SK-N-SH (cell line): ENCODE data around the gene MAGI3. TPM values are rescaled to one million over a fixed set of nuclear protein-coding genes. Genes with fewer than 3 reads are reported as not detected.

ENCODE experiments used
- CTCF ChIA-PET: fragments of 300-600, 350-600 bp; formaldehyde crosslinking; extraction: SDS; loops from one replicate; lab custom pipeline; 2021; lab: Yijun Ruan, JAX
- POLR2A ChIA-PET: fragments of 350-600 bp; sonication (Branson Sonifier 250); formaldehyde crosslinking; extraction: SDS; loops from one replicate; lab custom pipeline; 2020; ENCODE audit warnings: antibody characterized with exemption, inconsistent platforms; lab: Yijun Ruan, JAX
- DNase-seq: peaks from one replicate; pipeline ENCODE4 v3.0.0; 2012
- H2AFZ ChIP-seq: fragments of 200-600 bp; sonication (generic); 2 replicates; pipeline ENCODE4 v1.8.1; 2016; ENCODE audit warnings: antibody characterized with exemption, mild to moderate bottlenecking, low read depth
- H3F3A ChIP-seq: fragments of 200-600 bp; sonication (generic); replicated peaks from 2 replicates; pipeline ENCODE3; 2016; ENCODE audit warnings: antibody characterized with exemption, mild to moderate bottlenecking; ENCODE audit not compliant: insufficient read depth
- H3K27ac ChIP-seq, 2 experiments: fragments of 200-500 bp in 1 of 2; fragments of 200-600 bp in 1 of 2; sonication (Bioruptor generic) in 1 of 2; sonication (generic), shearing (Covaris generic) in 1 of 2; 2 replicates each; pipeline versions ENCODE4 v1.5.1 to v1.6.1; 2014 to 2016; ENCODE audit warnings: low read depth in 2 of 2, inconsistent platforms in 1 of 2, low read length in 1 of 2, mild to moderate bottlenecking in 1 of 2, mixed read lengths in 1 of 2
- H3K27me3 ChIP-seq: fragments of 200-600 bp; sonication (generic), shearing (Covaris generic); 2 replicates; pipeline ENCODE4 v1.6.1; 2016; ENCODE audit warnings: mixed run types; ENCODE audit not compliant: insufficient read depth
- H3K36me3 ChIP-seq, 2 experiments: fragments of 200-500 bp in 1 of 2; fragments of 200-600 bp in 1 of 2; sonication (Bioruptor generic) in 1 of 2; sonication (generic) in 1 of 2; replicated peaks in 1 of 2; 2 replicates each; pipeline versions ENCODE3 to v1.5.1; 2014 to 2016; ENCODE audit warnings: low read length in 1 of 2, mild to moderate bottlenecking in 1 of 2; ENCODE audit not compliant: insufficient read depth in 2 of 2, control insufficient read depth in 1 of 2
- H3K4me1 ChIP-seq, 2 experiments: fragments of 200-500 bp in 1 of 2; fragments of 200-600 bp in 1 of 2; sonication (Bioruptor generic) in 1 of 2; sonication (generic), shearing (Covaris generic) in 1 of 2; 2 replicates each; pipeline versions ENCODE4 v1.5.1 to v1.6.1; 2014 to 2016; ENCODE audit warnings: low read depth in 1 of 2, low read length in 1 of 2, mixed run types in 1 of 2; ENCODE audit not compliant: insufficient read depth in 2 of 2, control insufficient read depth in 1 of 2
- H3K4me2 ChIP-seq: fragments of 200-600 bp; sonication (generic), shearing (Covaris generic); 2 replicates; pipeline ENCODE4 v1.6.1; 2017; ENCODE audit warnings: mixed run types
- H3K4me3 ChIP-seq, 2 experiments: fragments of 200-500 bp in 1 of 2; fragments of 200-600 bp in 1 of 2; sonication (Bioruptor generic) in 1 of 2; sonication (generic), shearing (Covaris generic) in 1 of 2; 2 replicates each; pipeline versions ENCODE4 v1.5.1 to v1.8.1; 2014 to 2016; ENCODE audit warnings: low read depth in 2 of 2, inconsistent platforms in 1 of 2, low read length in 1 of 2, mild to moderate bottlenecking in 1 of 2, mixed read lengths in 1 of 2, moderate library complexity in 1 of 2
- H3K79me2 ChIP-seq: fragments of 200-600 bp; sonication (generic); 2 replicates; pipeline ENCODE4 v1.8.1; 2017; ENCODE audit warnings: mild to moderate bottlenecking; ENCODE audit not compliant: insufficient read depth
- H3K9ac ChIP-seq: fragments of 200-600 bp; sonication (generic); 2 replicates; pipeline ENCODE4 v1.6.1; 2017; ENCODE audit warnings: mixed run types
- H3K9me2 ChIP-seq: fragments of 200-600 bp; sonication (generic); 2 replicates; pipeline ENCODE4 v1.6.1; 2017; ENCODE audit warnings: mixed run types
- H3K9me3 ChIP-seq: fragments of 200-600 bp; sonication (generic); 2 replicates; pipeline ENCODE4 v1.6.1; 2017; ENCODE audit warnings: mixed run types, mild to moderate bottlenecking, moderate library complexity
- H4K20me1 ChIP-seq: fragments of 200-600 bp; sonication (generic); 2 replicates; pipeline ENCODE4 v1.6.1; 2017; ENCODE audit warnings: mild to moderate bottlenecking, mixed run types; ENCODE audit not compliant: insufficient read depth
- CHD2 ChIP-seq: fragments of 150-350 bp; IDR thresholded peaks from 2 replicates; pipeline ENCODE4 v1.6.1; 2018; ENCODE audit warnings: low read length; ENCODE audit not compliant: partially characterized antibody
- ELF1 ChIP-seq: IDR thresholded peaks from 2 replicates; pipeline ENCODE4 v1.4.0; 2012
- EP300 ChIP-seq, 2 experiments: IDR thresholded peaks; 2 replicates each; pipeline versions ENCODE4 v1.4.0 to v1.6.1; 2012; ENCODE audit warnings: borderline replicate concordance in 1 of 2, low read depth in 1 of 2, low read length in 1 of 2
- EZH2phosphoT487 ChIP-seq: fragments of 200-600 bp; sonication (generic); IDR thresholded peaks from 2 replicates; pipeline ENCODE4 v1.6.1; 2017; ENCODE audit warnings: low read depth, mixed run types, mild to moderate bottlenecking, antibody characterized with exemption, moderate library complexity, borderline replicate concordance
- FOXM1 ChIP-seq: IDR thresholded peaks from 2 replicates; pipeline ENCODE4 v1.4.0; 2012; ENCODE audit warnings: low read depth, mild to moderate bottlenecking
- GABPA ChIP-seq: IDR thresholded peaks from 2 replicates; pipeline ENCODE4 v1.4.0; 2012; ENCODE audit warnings: low read depth, mild to moderate bottlenecking
- MAX ChIP-seq: IDR thresholded peaks from 2 replicates; pipeline ENCODE4 v1.4.0; 2012; ENCODE audit warnings: low read depth
- MEF2A ChIP-seq: IDR thresholded peaks from 2 replicates; pipeline ENCODE4 v1.4.0; 2012; ENCODE audit warnings: low read depth, borderline replicate concordance
- MXI1 ChIP-seq: IDR thresholded peaks from 2 replicates; pipeline ENCODE4 v1.6.1; 2012; ENCODE audit warnings: mild to moderate bottlenecking, low read depth, low read length, improper control_type of control experiment
- NFIC ChIP-seq: IDR thresholded peaks from 2 replicates; pipeline ENCODE4 v1.4.0; 2012; ENCODE audit warnings: borderline replicate concordance
- PBX3 ChIP-seq: IDR thresholded peaks from 2 replicates; pipeline ENCODE4; 2012
- RAD21 ChIP-seq: IDR thresholded peaks from 2 replicates; pipeline ENCODE4 v1.6.1; 2012; ENCODE audit warnings: mild to moderate bottlenecking, low read length
- RCOR1 ChIP-seq: fragments of 150-350 bp; IDR thresholded peaks from 2 replicates; pipeline ENCODE4 v1.6.1; 2017; ENCODE audit warnings: antibody characterized with exemption, low read length
- REST ChIP-seq: IDR thresholded peaks from 2 replicates; pipeline ENCODE4 v1.6.1; 2012; ENCODE audit warnings: mild to moderate bottlenecking, low read depth, low read length, moderate library complexity
- RFX5 ChIP-seq: IDR thresholded peaks from 2 replicates; pipeline ENCODE4 v1.6.1; 2012; ENCODE audit warnings: mild to moderate bottlenecking, improper control_type of control experiment, low read length
- RXRA ChIP-seq: IDR thresholded peaks from 2 replicates; pipeline ENCODE4 v1.4.0; 2012; ENCODE audit warnings: low read depth, mild to moderate bottlenecking, borderline replicate concordance
- SIN3A ChIP-seq: IDR thresholded peaks from 2 replicates; pipeline ENCODE4 v1.6.1; 2012; ENCODE audit warnings: low read depth, mild to moderate bottlenecking, low read length, moderate library complexity, borderline replicate concordance
- SMC3 ChIP-seq: IDR thresholded peaks from 2 replicates; pipeline ENCODE4 v1.6.1; 2012; ENCODE audit warnings: low read depth, low read length, improper control_type of control experiment
- TAF1 ChIP-seq: IDR thresholded peaks from 2 replicates; pipeline ENCODE4 v1.6.1; 2012; ENCODE audit warnings: low read depth, mild to moderate bottlenecking, low read length, moderate library complexity, borderline replicate concordance
- USF2 ChIP-seq: fragments of 150-350 bp; IDR thresholded peaks from 2 replicates; pipeline ENCODE4 v1.6.1; 2017; ENCODE audit warnings: antibody characterized with exemption, low read length, low read depth, borderline replicate concordance
- ZBTB33 ChIP-seq: IDR thresholded peaks from 2 replicates; pipeline ENCODE4 v1.4.0; 2012; ENCODE audit warnings: low read depth, borderline replicate concordance
- WGBS: methylation state at CpG from one replicate; pipeline ENCODE4 v1.1.6; 2017; ENCODE audit warnings: low lambda C conversion rate; 5-methylcytosine and 5-hydroxymethylcytosine counted together
- polyA plus RNA-seq, 3 experiments: library from polyadenylated mRNA; depleted of rRNA; stranded (reverse); fragments of >200 nt; gene quantifications; 2 replicates each; pipeline ENCODE4 v1.2.3, GENCODE V29; 2012
- TF ChIP-seq, protein P1 (sequence below): fragments of 200-600 bp; sonication (generic); IDR thresholded peaks from 2 replicates; pipeline ENCODE4 v1.6.1; 2017; ENCODE audit warnings: antibody characterized with exemption, mild to moderate bottlenecking, moderate library complexity
- TF ChIP-seq, protein P2 (sequence below): IDR thresholded peaks from 2 replicates; pipeline ENCODE4 v1.4.0; 2012; ENCODE audit warnings: low read depth, borderline replicate concordance

MAGI3 gene
- polyA plus RNA-seq, 1 of the 3 experiments (the other 2 are of a cell fraction): 2.9 TPM

- H3K4me2 ChIP-seq: peak overlapping the region; percentile 67; the same call in 1 of the 2 replicates
- H3F3A ChIP-seq: peaks cover 14% of the 10 kb centered on the region
- no peak overlapping the region for H3K9ac ChIP-seq
- ChIA-PET CTCF (interaction anchor here (0.8 kb wide), 1 partner anchor 302 kb away, joined by 3 read pairs; no protein-coding TSS in a partner anchor), POLR2A (no interaction called here)
- peaks cover 16 to 53% of the 10 kb centered on the region in 2 experiments; a peak in 3 of 4 replicates for H3K4me1 ChIP-seq
- no peak overlapping the region for H2AFZ ChIP-seq
- no peaks in the 10 kb centered on the region for H3K9me2 ChIP-seq
- H4K20me1 ChIP-seq: peaks cover 12% of the 10 kb centered on the region
- H3K27me3 ChIP-seq: no peaks in the 10 kb centered on the region
- peak overlapping the region; percentile 12 to 19; a peak in 2 of 4 replicates for H3K4me3 ChIP-seq
- H3K9me3 ChIP-seq: no peaks in the 10 kb centered on the region
- H3K27ac ChIP-seq: peak overlapping the region; percentile 66 to 80
- no peak for DNase-seq
- no peaks in the 10 kb centered on the region for H3K36me3 ChIP-seq
- 18% methylated on average over 3 of the region's 3 CpGs for WGBS
- H3K79me2 ChIP-seq: peaks cover 99% of the 10 kb centered on the region
- no peak for TF ChIP-seq RAD21
- no peak for TF ChIP-seq CHD2
- TF ChIP-seq EP300 (IDR thresholded peaks at IDR 0.05; ENCODE audit: borderline replicate concordance in 1 of 2, low read depth in 1 of 2, low read length in 1 of 2): peak in 1 of 2 experiments; percentile 49; a peak in 1 of 4 replicates
- TF ChIP-seq SMC3: no peak
- TF ChIP-seq RCOR1: no peak
- peak; percentile 60; the same call in 1 of the 2 replicates for TF ChIP-seq NFIC
- no peak for TF ChIP-seq RXRA
- no peak for TF ChIP-seq ZBTB33
- TF ChIP-seq FOXM1: 0 out of 2 replicates have a peak, but pooled peaks have one; percentile 18
- TF ChIP-seq SIN3A: no peak
- TF ChIP-seq TAF1: no peak
- no peak for TF ChIP-seq MXI1
- TF ChIP-seq, protein P1, sequence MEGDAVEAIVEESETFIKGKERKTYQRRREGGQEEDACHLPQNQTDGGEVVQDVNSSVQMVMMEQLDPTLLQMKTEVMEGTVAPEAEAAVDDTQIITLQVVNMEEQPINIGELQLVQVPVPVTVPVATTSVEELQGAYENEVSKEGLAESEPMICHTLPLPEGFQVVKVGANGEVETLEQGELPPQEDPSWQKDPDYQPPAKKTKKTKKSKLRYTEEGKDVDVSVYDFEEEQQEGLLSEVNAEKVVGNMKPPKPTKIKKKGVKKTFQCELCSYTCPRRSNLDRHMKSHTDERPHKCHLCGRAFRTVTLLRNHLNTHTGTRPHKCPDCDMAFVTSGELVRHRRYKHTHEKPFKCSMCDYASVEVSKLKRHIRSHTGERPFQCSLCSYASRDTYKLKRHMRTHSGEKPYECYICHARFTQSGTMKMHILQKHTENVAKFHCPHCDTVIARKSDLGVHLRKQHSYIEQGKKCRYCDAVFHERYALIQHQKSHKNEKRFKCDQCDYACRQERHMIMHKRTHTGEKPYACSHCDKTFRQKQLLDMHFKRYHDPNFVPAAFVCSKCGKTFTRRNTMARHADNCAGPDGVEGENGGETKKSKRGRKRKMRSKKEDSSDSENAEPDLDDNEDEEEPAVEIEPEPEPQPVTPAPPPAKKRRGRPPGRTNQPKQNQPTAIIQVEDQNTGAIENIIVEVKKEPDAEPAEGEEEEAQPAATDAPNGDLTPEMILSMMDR: no peak
- TF ChIP-seq USF2: no peak
- no peak for TF ChIP-seq REST
- no peak for TF ChIP-seq GABPA
- TF ChIP-seq, protein P2, sequence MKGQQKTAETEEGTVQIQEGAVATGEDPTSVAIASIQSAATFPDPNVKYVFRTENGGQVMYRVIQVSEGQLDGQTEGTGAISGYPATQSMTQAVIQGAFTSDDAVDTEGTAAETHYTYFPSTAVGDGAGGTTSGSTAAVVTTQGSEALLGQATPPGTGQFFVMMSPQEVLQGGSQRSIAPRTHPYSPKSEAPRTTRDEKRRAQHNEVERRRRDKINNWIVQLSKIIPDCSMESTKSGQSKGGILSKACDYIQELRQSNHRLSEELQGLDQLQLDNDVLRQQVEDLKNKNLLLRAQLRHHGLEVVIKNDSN: no peak
- peak; percentile 70; the same call in 1 of the 2 replicates for TF ChIP-seq MAX
- TF ChIP-seq ELF1: no peak
- no peak for TF ChIP-seq EZH2phosphoT487
- TF ChIP-seq PBX3: peak; percentile 32; the same call in 1 of the 2 replicates
- TF ChIP-seq RFX5: no peak
- no peak for TF ChIP-seq MEF2A
These were observed 6.3 kb downstream of the MAGI3 start for GRCh38 chr1:113396585-113396984.
